ENCODE results near the gene IRAK3. TPM values are rescaled to one million over a fixed set of nuclear protein-coding genes. Genes with fewer than 3 reads are reported as not detected.
"Not testable (repeated sequence)": the region's sequence is repeated elsewhere in the genome, so short reads cannot be mapped to it uniquely, and the experiment has no call there.

The IRAK3 gene
- total RNA-seq, 1 donor from 2014 or later = 0.91 TPM

DNA sequence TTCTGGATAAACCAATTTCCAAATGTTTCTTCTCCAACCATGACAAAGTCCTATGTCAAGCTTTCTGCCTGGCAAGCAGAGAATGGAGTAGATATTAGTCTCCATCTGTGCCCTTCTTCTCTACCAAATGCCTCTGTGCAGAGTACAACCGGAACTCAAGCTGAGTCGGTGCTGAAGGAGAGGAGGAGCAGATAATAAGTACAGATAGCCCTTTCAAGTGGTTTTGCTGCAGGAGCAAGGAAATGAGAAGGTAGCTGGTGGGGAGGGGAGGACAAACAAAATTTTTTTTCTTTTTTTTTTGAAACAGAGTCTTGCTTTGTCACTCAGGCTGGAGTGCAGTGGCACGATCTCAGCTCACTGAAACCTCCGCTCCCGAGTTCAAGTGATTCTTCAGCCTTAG lies 99.1 kb downstream of the IRAK3 start:
- no peaks in the 10 kb centered on the region for H3K27me3 Mint-ChIP-seq (ENCODE audit: low read depth)
- H3K4me3 Mint-ChIP-seq (ENCODE audit: low read depth) = no peak overlapping the region
- H3K36me3 Mint-ChIP-seq (ENCODE audit: low read depth) = peaks cover 21% of the 10 kb centered on the region
- H3K27ac Mint-ChIP-seq = peak overlapping the region; percentile 48
- peaks cover 61% of the 10 kb centered on the region for H3K4me1 Mint-ChIP-seq (ENCODE audit: low read depth)
- peak; percentile 67 for DNase-seq (ENCODE audit: low spot score)
- intact Hi-C loops (cut with micrococcal nuclease) = loop anchor here (2.0 kb wide), 1 partner anchor 13 kb away; no protein-coding TSS in a partner anchor
- H3K9me3 Mint-ChIP-seq = peaks cover 12% of the 10 kb centered on the region

DNA sequence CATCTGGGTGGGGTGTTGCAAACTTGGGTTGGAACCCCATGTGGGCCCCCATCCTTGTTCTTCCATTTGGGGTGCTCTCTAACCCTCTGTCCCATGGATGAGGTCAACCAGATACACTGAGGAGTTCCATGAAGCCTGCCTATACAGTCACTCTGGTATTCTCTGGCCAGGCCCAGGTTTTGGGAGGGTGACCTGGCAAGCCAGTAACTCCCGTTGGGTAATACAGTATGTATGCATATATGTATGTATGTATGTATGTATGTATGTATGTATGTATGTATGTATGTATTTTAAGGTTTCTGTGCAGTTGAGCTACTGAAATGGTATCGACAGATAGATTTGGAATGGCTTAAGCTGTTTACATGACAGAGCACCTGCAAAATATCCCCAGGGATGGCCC lies 100.5 kb downstream of the IRAK3 start:
- Mint-ChIP-seq H3K27ac (no peak overlapping the region), H3K4me3 (ENCODE audit: low read depth) (no peak overlapping the region), H3K27me3 (ENCODE audit: low read depth) (no peaks in the 10 kb centered on the region), H3K4me1 (ENCODE audit: low read depth) (peaks cover 57% of the 10 kb centered on the region), H3K9me3 (peaks cover 16% of the 10 kb centered on the region), H3K36me3 (ENCODE audit: low read depth) (peaks cover 22% of the 10 kb centered on the region)
- intact Hi-C loops (cut with micrococcal nuclease) = loop anchor here (2.0 kb wide), 1 partner anchor 15 kb away; no protein-coding TSS in a partner anchor
- DNase-seq (ENCODE audit: low spot score) = no peak

DNA sequence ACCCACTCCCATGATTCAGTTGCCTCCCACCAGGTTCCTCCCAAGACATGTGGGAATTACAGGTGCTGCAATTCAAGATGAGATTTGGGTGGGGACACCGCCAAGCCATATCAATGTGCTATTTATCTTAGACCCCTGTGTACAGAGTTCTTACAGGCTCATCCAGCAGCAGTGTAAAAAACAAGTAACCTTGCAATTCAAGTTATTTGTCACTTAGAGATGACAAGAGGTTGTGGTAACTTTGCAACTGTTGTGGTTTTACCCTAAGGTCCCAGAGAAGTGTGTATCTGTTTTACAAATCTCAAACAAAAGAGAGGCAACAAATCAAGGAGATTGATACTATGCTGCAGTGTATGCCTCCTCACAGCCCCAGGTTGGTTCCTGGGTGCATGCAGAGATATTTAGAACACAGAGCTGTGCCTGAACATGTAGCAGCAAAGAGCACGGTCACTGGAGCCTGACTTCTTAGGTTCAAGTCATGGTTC lies 101.7 kb downstream of the IRAK3 start:
- intact Hi-C loops (cut with micrococcal nuclease) = loop anchor here (1.0 kb wide), 1 partner anchor 12 kb away; the partner anchor contains the start of gene HELB
- H3K27me3 Mint-ChIP-seq (ENCODE audit: low read depth) = no peaks in the 10 kb centered on the region
- peaks cover 22% of the 10 kb centered on the region for H3K36me3 Mint-ChIP-seq (ENCODE audit: low read depth)
- peak overlapping the region; percentile 89 for H3K27ac Mint-ChIP-seq
- peaks cover 16% of the 10 kb centered on the region for H3K9me3 Mint-ChIP-seq
- DNase-seq (ENCODE audit: low spot score) = peak; percentile 51
- H3K4me3 Mint-ChIP-seq (ENCODE audit: low read depth) = peak overlapping the region; percentile 43
- peaks cover 57% of the 10 kb centered on the region for H3K4me1 Mint-ChIP-seq (ENCODE audit: low read depth)

DNA sequence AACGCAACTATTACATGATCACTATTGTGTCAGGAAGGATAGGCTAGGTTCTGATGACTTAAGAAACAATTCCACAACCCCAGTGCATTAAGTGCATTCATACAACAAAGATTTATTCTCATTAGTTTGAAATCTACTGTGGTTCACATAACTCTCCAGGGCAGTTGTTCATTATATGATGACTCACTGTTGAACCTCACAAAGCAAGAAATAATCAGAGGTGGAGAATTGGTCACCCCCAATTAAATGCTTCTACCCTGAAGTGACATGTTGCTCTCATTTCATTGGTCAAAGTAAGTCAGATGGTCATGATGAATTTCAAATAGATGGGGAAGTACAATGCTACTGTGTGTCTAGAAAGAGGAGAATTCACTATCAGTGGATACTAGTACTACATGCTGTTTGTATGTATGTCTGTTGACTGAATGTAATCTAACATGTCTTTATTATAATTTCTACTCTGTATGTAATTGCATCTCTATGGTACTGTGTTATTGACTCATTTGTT lies 107.2 kb downstream of the IRAK3 start:
- peaks cover 10% of the 10 kb centered on the region for H3K36me3 Mint-ChIP-seq (ENCODE audit: low read depth)

GRCh38 chr12:66297080-66297479 lies 108.1 kb downstream of the IRAK3 start:
- no peak overlapping the region for H3K4me3 Mint-ChIP-seq (ENCODE audit: low read depth)
- H3K9me3 Mint-ChIP-seq = peaks cover 12% of the 10 kb centered on the region
- DNase-seq (ENCODE audit: low spot score) = no peak
- peaks cover 10% of the 10 kb centered on the region for H3K36me3 Mint-ChIP-seq (ENCODE audit: low read depth)
- intact Hi-C loops (cut with micrococcal nuclease) = no loop called here
- H3K4me1 Mint-ChIP-seq (ENCODE audit: low read depth) = peaks cover 42% of the 10 kb centered on the region
- H3K27me3 Mint-ChIP-seq (ENCODE audit: low read depth) = peaks cover 2% of the 10 kb centered on the region
- H3K27ac Mint-ChIP-seq = no peak overlapping the region

More for the DNA sequence above, 107.2 kb downstream of the IRAK3 start:
- Mint-ChIP-seq H3K4me1 (ENCODE audit: low read depth) (peaks cover 43% of the 10 kb centered on the region), H3K27ac (no peak overlapping the region), H3K27me3 (ENCODE audit: low read depth) (peaks cover 2% of the 10 kb centered on the region), H3K9me3 (peaks cover 16% of the 10 kb centered on the region), H3K4me3 (ENCODE audit: low read depth) (no peak overlapping the region)
- intact Hi-C loops (cut with micrococcal nuclease) = no loop called here
- no peak for DNase-seq (ENCODE audit: low spot score)

DNA sequence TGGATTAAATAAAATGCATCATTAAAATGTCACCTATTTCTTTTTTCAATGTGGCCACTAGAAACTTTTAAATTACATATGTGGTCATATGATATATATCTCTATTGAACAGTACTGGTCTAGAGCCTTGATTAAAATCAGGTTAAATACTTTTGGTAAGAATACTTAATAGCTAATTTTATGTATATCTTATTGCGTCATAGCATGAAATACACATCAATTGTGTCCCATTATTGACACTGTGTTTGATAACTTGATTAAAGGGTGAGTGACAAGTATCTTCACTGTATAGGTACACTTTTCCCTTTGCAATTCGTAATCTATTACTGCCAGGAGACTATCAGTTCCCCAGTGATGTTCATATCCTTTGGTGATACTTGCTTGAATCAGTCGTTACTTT lies 108.9 kb downstream of the IRAK3 start:
- intact Hi-C loops (cut with micrococcal nuclease) = no loop called here
- peaks cover 6% of the 10 kb centered on the region for H3K36me3 Mint-ChIP-seq (ENCODE audit: low read depth)
- H3K27me3 Mint-ChIP-seq (ENCODE audit: low read depth) = peaks cover 2% of the 10 kb centered on the region
- H3K4me1 Mint-ChIP-seq (ENCODE audit: low read depth) = peaks cover 38% of the 10 kb centered on the region
- H3K4me3 Mint-ChIP-seq (ENCODE audit: low read depth) = no peak overlapping the region
- peaks cover 6% of the 10 kb centered on the region for H3K9me3 Mint-ChIP-seq
- no peak for DNase-seq (ENCODE audit: low spot score)
- no peak overlapping the region for H3K27ac Mint-ChIP-seq

DNA sequence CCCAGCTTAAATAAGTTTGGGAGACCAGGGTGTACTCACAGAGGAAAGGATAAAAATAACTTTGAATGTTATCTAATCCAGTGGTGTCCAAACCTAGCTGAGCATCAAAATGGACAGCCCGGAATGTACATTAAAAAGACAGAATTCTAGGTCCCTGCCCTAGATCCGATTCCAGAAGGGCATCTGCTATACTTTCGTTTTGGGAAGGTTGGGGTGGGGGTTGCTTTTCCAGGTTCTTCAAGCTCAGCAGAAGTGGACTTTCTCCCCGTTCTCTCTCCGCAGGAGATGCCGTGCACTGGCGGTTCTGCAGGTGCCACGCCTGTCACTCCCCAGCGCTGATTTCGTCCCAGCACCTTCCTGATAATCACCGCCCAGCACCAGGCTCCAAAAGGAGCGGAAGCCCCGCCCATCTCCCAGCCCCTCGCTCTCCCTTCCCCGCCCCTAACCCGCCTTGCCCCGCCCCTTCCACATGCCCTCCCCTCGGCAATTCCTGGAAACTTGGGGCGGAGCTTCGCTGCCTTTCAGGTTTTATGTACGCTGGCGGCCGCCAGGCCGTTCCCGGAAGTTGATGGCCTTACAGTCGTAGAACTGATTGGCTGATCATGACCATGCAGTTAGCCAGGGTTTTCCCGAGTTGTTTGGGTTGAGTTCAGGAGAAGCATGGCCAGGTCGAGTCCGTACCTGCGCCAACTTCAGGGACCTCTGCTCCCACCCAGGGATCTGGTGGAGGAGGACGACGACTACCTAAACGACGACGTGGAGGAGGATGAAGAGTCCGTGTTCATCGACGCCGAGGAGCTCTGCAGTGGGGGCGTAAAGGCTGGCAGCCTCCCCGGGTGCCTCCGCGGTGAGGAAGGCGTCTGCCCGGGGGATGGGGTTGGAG lies 113.2 kb downstream of the IRAK3 start, which contains the start of gene HELB:
HELB (plus strand) TSS at position 550 of the 883 bp plus-strand sequence; CDS start at position 661, 111 bp downstream.
- DNase-seq (ENCODE audit: low spot score) = peak; percentile 91
- intact Hi-C loops (cut with micrococcal nuclease) = loop anchor here (1.0 to 10.0 kb wide), 8 partner anchors 12 to 1690 kb away; partner anchors contain the start of genes CAND1, GNS, LLPH and RASSF3
- Mint-ChIP-seq H3K4me1 (ENCODE audit: low read depth) (peaks cover 48% of the 10 kb centered on the region), H3K4me3 (ENCODE audit: low read depth) (peak within 1 kb of the TSS; percentile 98), H3K9me3 (no peaks in the 10 kb centered on the region), H3K27ac (peak within 1 kb of the TSS; percentile 99), H3K36me3 (ENCODE audit: low read depth) (peaks cover 28% of the 10 kb centered on the region), H3K27me3 (ENCODE audit: low read depth) (peaks cover 2% of the 10 kb centered on the region)

DNA sequence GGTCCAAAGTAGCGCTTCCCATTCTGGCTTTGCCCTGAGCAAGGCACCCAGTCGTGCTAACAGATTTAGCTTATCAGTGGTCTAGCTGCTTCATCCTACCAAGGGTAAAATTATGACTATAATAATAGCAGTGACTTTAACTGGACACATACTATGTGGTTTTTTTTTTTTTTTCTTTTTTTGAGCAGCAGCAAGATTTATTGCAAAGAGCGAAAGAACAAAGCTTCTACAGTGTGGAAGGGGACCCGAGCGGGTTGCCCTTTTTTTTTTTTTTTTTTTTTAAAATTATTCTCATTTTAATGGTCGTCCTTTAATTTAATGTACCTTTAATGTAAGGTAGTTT lies 113.8 kb downstream of the IRAK3 start:
- intact Hi-C loops (cut with micrococcal nuclease) = loop anchor here (1.0 to 10.0 kb wide), 8 partner anchors 12 to 1690 kb away; partner anchors contain the start of genes CAND1, GNS, LLPH and RASSF3
- Mint-ChIP-seq H3K9me3 (no peaks in the 10 kb centered on the region), H3K4me3 (ENCODE audit: low read depth) (peak overlapping the region; percentile 98), H3K27me3 (ENCODE audit: low read depth) (peaks cover 2% of the 10 kb centered on the region), H3K27ac (peak overlapping the region; percentile 99), H3K36me3 (ENCODE audit: low read depth) (peaks cover 33% of the 10 kb centered on the region), H3K4me1 (ENCODE audit: low read depth) (peaks cover 43% of the 10 kb centered on the region)
- DNase-seq (ENCODE audit: low spot score) = no peak

GRCh38 chr12:66303316-66303804 lies 114.3 kb downstream of the IRAK3 start:
- intact Hi-C loops (cut with micrococcal nuclease) = loop anchor here (2.0 to 10.0 kb wide), 5 partner anchors 36 to 1691 kb away; partner anchors contain the start of genes CAND1, GNS and RASSF3
- not testable (repeated sequence) for H3K9me3 Mint-ChIP-seq; H3K27me3 Mint-ChIP-seq (ENCODE audit: low read depth)
- Mint-ChIP-seq H3K27ac (peak overlapping the region; percentile 99), H3K4me1 (ENCODE audit: low read depth) (peaks cover 47% of the 10 kb centered on the region), H3K36me3 (ENCODE audit: low read depth) (peaks cover 38% of the 10 kb centered on the region), H3K4me3 (ENCODE audit: low read depth) (peak overlapping the region; percentile 98)
- DNase-seq (ENCODE audit: low spot score) = peak; percentile 32

Other genes with a start within 250 kb of the IRAK3 start
- gene LLPH, start 58.5 kb upstream of the IRAK3 start, total RNA-seq = 31.0 and 33.7 TPM in 2 replicates
- 62.4 and 75.0 TPM in 2 replicates for gene TMBIM4, start 19.2 kb upstream of the IRAK3 start, total RNA-seq
- gene HELB, start 113.3 kb downstream of the IRAK3 start, total RNA-seq = 17.1 and 18.2 TPM in 2 replicates